ENCODE results near the gene PNLIPRP1.
A peak's percentile ranks its signal among the peaks of the same experiment; 100 is the strongest.

The PNLIPRP1 gene

GRCh38 chr10:116599991-116600390, 9.2 kb downstream of the PNLIPRP1 start:
- H3K27ac ChIP-seq (ENCODE audit: low read length) = no peak overlapping the region
- DNase-seq (ENCODE audit: low read depth, low spot score) = no peak
- no peak overlapping the region for H3K4me3 ChIP-seq (ENCODE audit: low read length)
- no peaks in the 10 kb centered on the region for H3K27me3 ChIP-seq (ENCODE audit: control insufficient read depth, insufficient read depth, low read length)
- H3K36me3 ChIP-seq (ENCODE audit: control insufficient read depth, insufficient read depth, low read length) = no peaks in the 10 kb centered on the region
- H3K9me3 ChIP-seq (ENCODE audit: control insufficient read depth, insufficient read depth, low read length) = no peaks in the 10 kb centered on the region
- no CpG with 5 or more reads among the region's 5 CpGs for WGBS (ENCODE audit: insufficient coverage, insufficient read length)
- H3K4me1 ChIP-seq (ENCODE audit: control insufficient read depth, insufficient read depth, low read length) = peaks cover 2% of the 10 kb centered on the region; the same call in 1 of the 2 replicates

- H3K4me3 ChIP-seq (ENCODE audit: low read length) = no peak overlapping the region
- H3K27ac ChIP-seq (ENCODE audit: low read length) = no peak overlapping the region
- DNase-seq (ENCODE audit: low read depth, low spot score) = no peak
- WGBS (ENCODE audit: insufficient coverage, insufficient read length) = no CpG with 5 or more reads among the region's 10 CpGs
- H3K36me3 ChIP-seq (ENCODE audit: control insufficient read depth, insufficient read depth, low read length) = no peaks in the 10 kb centered on the region
- H3K27me3 ChIP-seq (ENCODE audit: control insufficient read depth, insufficient read depth, low read length) = no peaks in the 10 kb centered on the region
- no peaks in the 10 kb centered on the region for H3K9me3 ChIP-seq (ENCODE audit: control insufficient read depth, insufficient read depth, low read length)
- H3K4me1 ChIP-seq (ENCODE audit: control insufficient read depth, insufficient read depth, low read length) = no peaks in the 10 kb centered on the region
Observed at GRCh38 chr10:116602648-116603400, 12.1 kb downstream of the PNLIPRP1 start.

GRCh38 chr10:116606061-116606483, 15.3 kb downstream of the PNLIPRP1 start:
- Histone ChIP-seq H3K4me1 (ENCODE audit: control insufficient read depth, insufficient read depth, low read length) (no peaks in the 10 kb centered on the region; the same call in 1 of the 2 replicates), H3K27ac (ENCODE audit: low read length) (no peak overlapping the region), H3K4me3 (ENCODE audit: low read length) (no peak overlapping the region), H3K9me3 (ENCODE audit: control insufficient read depth, insufficient read depth, low read length) (no peaks in the 10 kb centered on the region), H3K36me3 (ENCODE audit: control insufficient read depth, insufficient read depth, low read length) (no peaks in the 10 kb centered on the region), H3K27me3 (ENCODE audit: control insufficient read depth, insufficient read depth, low read length) (no peaks in the 10 kb centered on the region)
- no peak for DNase-seq (ENCODE audit: low read depth, low spot score)
- WGBS (ENCODE audit: insufficient coverage, insufficient read length) = no CpG with 5 or more reads among the region's 8 CpGs

GRCh38 chr10:116607336-116607735, 16.6 kb downstream of the PNLIPRP1 start:
- Histone ChIP-seq H3K4me1 (ENCODE audit: control insufficient read depth, insufficient read depth, low read length) (no peaks in the 10 kb centered on the region; the same call in 1 of the 2 replicates), H3K4me3 (ENCODE audit: low read length) (no peak overlapping the region), H3K27me3 (ENCODE audit: control insufficient read depth, insufficient read depth, low read length) (no peaks in the 10 kb centered on the region), H3K27ac (ENCODE audit: low read length) (no peak overlapping the region), H3K36me3 (ENCODE audit: control insufficient read depth, insufficient read depth, low read length) (no peaks in the 10 kb centered on the region), H3K9me3 (ENCODE audit: control insufficient read depth, insufficient read depth, low read length) (no peaks in the 10 kb centered on the region)
- WGBS (ENCODE audit: insufficient coverage, insufficient read length) = no CpG with 5 or more reads among the region's 6 CpGs
- no peak for DNase-seq (ENCODE audit: low read depth, low spot score)

GRCh38 chr10:116608686-116609594, 18.2 kb downstream of the PNLIPRP1 start:
- Histone ChIP-seq H3K4me3 (ENCODE audit: low read length) (peak overlapping the region; percentile 62; the same call in 1 of the 2 replicates), H3K36me3 (ENCODE audit: control insufficient read depth, insufficient read depth, low read length) (no peaks in the 10 kb centered on the region), H3K27me3 (ENCODE audit: control insufficient read depth, insufficient read depth, low read length) (no peaks in the 10 kb centered on the region), H3K4me1 (ENCODE audit: control insufficient read depth, insufficient read depth, low read length) (no peaks in the 10 kb centered on the region; the same call in 1 of the 2 replicates), H3K27ac (ENCODE audit: low read length) (no peak overlapping the region), H3K9me3 (ENCODE audit: control insufficient read depth, insufficient read depth, low read length) (no peaks in the 10 kb centered on the region)
- no CpG with 5 or more reads among the region's 41 CpGs for WGBS (ENCODE audit: insufficient coverage, insufficient read length)
- no peak for DNase-seq (ENCODE audit: low read depth, low spot score)

- Histone ChIP-seq H3K4me3 (ENCODE audit: low read length) (no peak overlapping the region), H3K27ac (ENCODE audit: low read length) (no peak overlapping the region), H3K9me3 (ENCODE audit: control insufficient read depth, insufficient read depth, low read length) (no peaks in the 10 kb centered on the region), H3K27me3 (ENCODE audit: control insufficient read depth, insufficient read depth, low read length) (no peaks in the 10 kb centered on the region), H3K36me3 (ENCODE audit: control insufficient read depth, insufficient read depth, low read length) (no peaks in the 10 kb centered on the region; the same call in 1 of the 2 replicates), H3K4me1 (ENCODE audit: control insufficient read depth, insufficient read depth, low read length) (peaks cover 2% of the 10 kb centered on the region)
- DNase-seq (ENCODE audit: low read depth, low spot score) = no peak
- no CpG with 5 or more reads among the region's 13 CpGs for WGBS (ENCODE audit: insufficient coverage, insufficient read length)
Observed at GRCh38 chr10:116610443-116611152, 19.8 kb downstream of the PNLIPRP1 start.

GRCh38 chr10:116611153-116611545, 20.4 kb downstream of the PNLIPRP1 start:
- no peaks in the 10 kb centered on the region for H3K27me3 ChIP-seq (ENCODE audit: control insufficient read depth, insufficient read depth, low read length)
- no peak overlapping the region for H3K4me3 ChIP-seq (ENCODE audit: low read length)
- no peak overlapping the region for H3K27ac ChIP-seq (ENCODE audit: low read length)
- no peaks in the 10 kb centered on the region for H3K9me3 ChIP-seq (ENCODE audit: control insufficient read depth, insufficient read depth, low read length)
- H3K36me3 ChIP-seq (ENCODE audit: control insufficient read depth, insufficient read depth, low read length) = no peaks in the 10 kb centered on the region; the same call in 1 of the 2 replicates
- DNase-seq (ENCODE audit: low read depth, low spot score) = no peak
- H3K4me1 ChIP-seq (ENCODE audit: control insufficient read depth, insufficient read depth, low read length) = peaks cover 2% of the 10 kb centered on the region
- no CpG with 5 or more reads among the region's 3 CpGs for WGBS (ENCODE audit: insufficient coverage, insufficient read length)

GRCh38 chr10:116612107-116612769, 21.5 kb downstream of the PNLIPRP1 start:
- no peak overlapping the region for H3K4me3 ChIP-seq (ENCODE audit: low read length)
- H3K9me3 ChIP-seq (ENCODE audit: control insufficient read depth, insufficient read depth, low read length) = no peaks in the 10 kb centered on the region
- H3K36me3 ChIP-seq (ENCODE audit: control insufficient read depth, insufficient read depth, low read length) = no peaks in the 10 kb centered on the region; the same call in 1 of the 2 replicates
- H3K27me3 ChIP-seq (ENCODE audit: control insufficient read depth, insufficient read depth, low read length) = no peaks in the 10 kb centered on the region
- no peak for DNase-seq (ENCODE audit: low read depth, low spot score)
- WGBS (ENCODE audit: insufficient coverage, insufficient read length) = no CpG with 5 or more reads among the region's 8 CpGs
- peaks cover 2% of the 10 kb centered on the region for H3K4me1 ChIP-seq (ENCODE audit: control insufficient read depth, insufficient read depth, low read length)
- no peak overlapping the region for H3K27ac ChIP-seq (ENCODE audit: low read length)

GRCh38 chr10:116613471-116613870, 22.7 kb downstream of the PNLIPRP1 start:
- Histone ChIP-seq H3K27ac (ENCODE audit: low read length) (no peak overlapping the region), H3K36me3 (ENCODE audit: control insufficient read depth, insufficient read depth, low read length) (no peaks in the 10 kb centered on the region; the same call in 1 of the 2 replicates), H3K9me3 (ENCODE audit: control insufficient read depth, insufficient read depth, low read length) (no peaks in the 10 kb centered on the region), H3K4me3 (ENCODE audit: low read length) (no peak overlapping the region), H3K4me1 (ENCODE audit: control insufficient read depth, insufficient read depth, low read length) (peaks cover 2% of the 10 kb centered on the region), H3K27me3 (ENCODE audit: control insufficient read depth, insufficient read depth, low read length) (no peaks in the 10 kb centered on the region)
- WGBS (ENCODE audit: insufficient coverage, insufficient read length) = no CpG with 5 or more reads among the region's 2 CpGs
- DNase-seq (ENCODE audit: low read depth, low spot score) = no peak
